RWPE1 (cell line): ENCODE data around the gene UBE2K.
"Not testable (repeated sequence)": the region's sequence is repeated elsewhere in the genome, so short reads cannot be mapped to it uniquely, and the experiment has no call there.

Source experiments
- CTCF ChIA-PET: fragments of 350-600 bp; sonication (Branson Sonifier 250); formaldehyde crosslinking; extraction: SDS; loops from one replicate; lab custom pipeline; 2021; lab: Yijun Ruan, JAX
- POLR2A ChIA-PET: fragments of 400-600 bp; formaldehyde crosslinking; extraction: SDS; loops from one replicate; lab custom pipeline; 2020; ENCODE audit warnings: antibody characterized with exemption; ENCODE audit not compliant: low non-redundant PET; lab: Yijun Ruan, JAX
- DNase-seq: peaks from one replicate; pipeline ENCODE4 v3.0.0; 2012; ENCODE audit warnings: low spot score
- H3K27ac ChIP-seq: fragments of 450-650 bp; 2 replicates; pipeline ENCODE4 v1.5.1; 2017
- CTCF ChIP-seq: fragments of 450-650 bp; conservative IDR thresholded peaks from 2 replicates; pipeline ENCODE4 v1.5.1; 2017; ENCODE audit warnings: low read depth, mild to moderate bottlenecking

The UBE2K gene

GRCh38 chr4:39721788-39722187 lies 23.9 kb downstream of the UBE2K start:
- no peak for DNase-seq
- H3K27ac ChIP-seq, result peak overlapping the region; percentile 30; the same call in 1 of the 2 replicates
- POLR2A ChIA-PET, result no interaction called here
- CTCF ChIA-PET, result interaction anchor here (0.7 kb wide), 1 partner anchor 14 kb away, joined by 7 read pairs; no protein-coding TSS in a partner anchor
- no peak for TF ChIP-seq CTCF

- peak; percentile 55 for DNase-seq
- POLR2A ChIA-PET, result no interaction called here
- CTCF ChIA-PET, result no interaction called here
- TF ChIP-seq CTCF, result no peak
- no peak overlapping the region; the same call in 1 of the 2 replicates for H3K27ac ChIP-seq
These were observed 31.6 kb downstream of the UBE2K start for GRCh38 chr4:39729557-39729956.

GRCh38 chr4:39730072-39730471 lies 32.1 kb downstream of the UBE2K start:
- no peak for DNase-seq
- TF ChIP-seq CTCF, result no peak
- ChIA-PET CTCF (no interaction called here), POLR2A (no interaction called here)
- peak overlapping the region; percentile 62 for H3K27ac ChIP-seq

- ChIA-PET POLR2A (interaction anchor here (0.6 kb wide), 1 partner anchor 8 kb away, joined by 4 read pairs; no protein-coding TSS in a partner anchor), CTCF (interaction anchor here (0.7 kb wide), 1 partner anchor 19 kb away, joined by 3 read pairs; no protein-coding TSS in a partner anchor)
- no peak overlapping the region for H3K27ac ChIP-seq
- no peak for DNase-seq
- TF ChIP-seq CTCF, result no peak
These were observed 34.0 kb downstream of the UBE2K start for GRCh38 chr4:39731908-39732307.

- peak; percentile 55 for DNase-seq
- TF ChIP-seq CTCF, result no peak
- ChIA-PET POLR2A (no interaction called here), CTCF (interaction anchor here (0.7 kb wide), 1 partner anchor 19 kb away, joined by 3 read pairs; no protein-coding TSS in a partner anchor)
- H3K27ac ChIP-seq, result peak overlapping the region; percentile 63
These were observed 34.8 kb downstream of the UBE2K start for GRCh38 chr4:39732728-39733127.

GRCh38 chr4:39739591-39739990 lies 41.7 kb downstream of the UBE2K start:
- CTCF ChIA-PET, result interaction anchor here (0.6 kb wide), 1 partner anchor 233 kb away, joined by 3 read pairs; no protein-coding TSS in a partner anchor
- POLR2A ChIA-PET, H3K27ac ChIP-seq, DNase-seq: not testable (repeated sequence)

- no peak for DNase-seq
- CTCF ChIA-PET, result interaction anchor here (0.6 kb wide), 1 partner anchor 61 kb away, joined by 3 read pairs; no protein-coding TSS in a partner anchor
- TF ChIP-seq CTCF, result no peak
- POLR2A ChIA-PET, result no interaction called here
- no peak overlapping the region for H3K27ac ChIP-seq
These were observed 43.5 kb downstream of the UBE2K start for GRCh38 chr4:39741401-39741800.
